Measurements from ENCODE around the gene GMDS. TPM values are rescaled to one million over a fixed set of nuclear protein-coding genes. Genes with fewer than 3 reads are reported as not detected.
A peak's percentile ranks its signal among the peaks of the same experiment; 100 is the strongest.

Gene GMDS
- total and polyA plus RNA-seq, 2 experiments from 2014 or later, result 30.1 to 36.5 TPM

DNA sequence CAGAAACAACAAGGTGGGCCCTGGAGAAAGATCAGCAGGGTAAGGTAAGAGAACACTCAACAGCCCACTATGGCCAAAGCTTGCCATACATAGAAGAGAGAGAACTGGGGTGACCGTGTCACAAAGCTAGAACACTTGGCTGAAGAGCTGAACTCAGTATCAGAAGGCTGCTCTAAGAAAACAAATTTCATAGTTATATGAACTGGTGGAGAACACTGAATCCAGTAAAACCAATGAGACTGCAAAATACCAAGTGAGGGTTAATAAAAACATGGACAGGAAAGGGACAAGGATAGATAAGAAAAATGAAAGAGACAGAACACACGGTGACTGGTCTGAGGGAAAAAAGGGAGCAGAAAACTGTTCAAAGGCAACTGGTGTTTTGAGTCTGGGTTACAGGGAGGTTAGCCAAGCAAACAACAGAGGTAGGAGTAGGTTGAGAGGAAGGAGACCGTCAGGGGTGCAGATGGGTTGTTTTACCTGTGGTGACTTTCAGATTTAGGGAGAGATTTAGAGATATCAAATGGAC, 56.5 kb downstream of the GMDS start:
- 0 out of 2 replicates have a peak, but pooled peaks cover 2% of the 10 kb centered on the region for H3K9me2 ChIP-seq (ENCODE audit: insufficient read depth)
- Mint-ChIP-seq H3K4me1 (peaks cover 15% of the 10 kb centered on the region), H3K36me3 (ENCODE audit: low read depth) (peaks cover 11% of the 10 kb centered on the region; the same call in 2 of the 3 replicates), H3K27me3 (ENCODE audit: insufficient read depth, low read depth, poor library complexity) (peaks cover 3% of the 10 kb centered on the region), H3K27ac (peak overlapping the region; percentile 10; the same call in 1 of the 2 replicates), H3K4me3 (no peak overlapping the region), H3K9me3 (peaks cover 3% of the 10 kb centered on the region; the same call in 2 of the 3 replicates)
- no peaks in the 10 kb centered on the region; the same call in 1 of the 2 replicates for H3K36me3 ChIP-seq (ENCODE audit: insufficient read depth)
- no peak overlapping the region for H3K27ac ChIP-seq (ENCODE audit: low read depth)
- H3F3A ChIP-seq (replicated peaks; ENCODE audit: low read depth), result no peaks in the 10 kb centered on the region
- peaks cover 14% of the 10 kb centered on the region for H3K4me1 ChIP-seq (ENCODE audit: insufficient read depth)
- DNase-seq (ENCODE audit: low spot score) (no peak), ATAC-seq (no peak)
- no peaks in the 10 kb centered on the region for H3K27me3 ChIP-seq (ENCODE audit: insufficient read depth)
- peaks cover 8% of the 10 kb centered on the region; the same call in 1 of the 2 replicates for H4K20me1 ChIP-seq (replicated peaks; ENCODE audit: insufficient read depth)
- no peak overlapping the region for H2AFZ ChIP-seq
- TF ChIP-seq POLR2AphosphoS5 (IDR thresholded peaks at IDR 0.05; ENCODE audit: low read depth) (no peak), STAT1 (IDR thresholded peaks at IDR 0.05; ENCODE audit: unreplicated experiment) (no peak), ZNF331 (CRISPR knock-in tag; IDR thresholded peaks at IDR 0.05; ENCODE audit: low read depth) (no peak), ZNF462 (CRISPR knock-in tag; IDR thresholded peaks at IDR 0.05) (no peak), EZH2 (IDR thresholded peaks at IDR 0.05; ENCODE audit: low read depth, unreplicated experiment) (no peak)
- H3K79me2 ChIP-seq (replicated peaks; ENCODE audit: insufficient read depth), result peaks cover 32% of the 10 kb centered on the region
- no peak overlapping the region for H3K4me2 ChIP-seq
- H3K4me3 ChIP-seq, result no peak overlapping the region

- no peak for ATAC-seq
- H3K4me1 Mint-ChIP-seq, result peaks cover 15% of the 10 kb centered on the region
- H3K36me3 Mint-ChIP-seq (ENCODE audit: low read depth), result peaks cover 11% of the 10 kb centered on the region; the same call in 2 of the 3 replicates
- Histone ChIP-seq H2AFZ (no peak overlapping the region), H3K4me1 (ENCODE audit: insufficient read depth) (peaks cover 14% of the 10 kb centered on the region), H3K27me3 (ENCODE audit: insufficient read depth) (no peaks in the 10 kb centered on the region), H3F3A (replicated peaks; ENCODE audit: low read depth) (no peaks in the 10 kb centered on the region), H3K27ac (ENCODE audit: low read depth) (no peak overlapping the region), H3K9me2 (ENCODE audit: insufficient read depth) (0 out of 2 replicates have a peak, but pooled peaks cover 2% of the 10 kb centered on the region), H3K36me3 (ENCODE audit: insufficient read depth) (no peaks in the 10 kb centered on the region; the same call in 1 of the 2 replicates), H3K4me2 (no peak overlapping the region), H3K79me2 (replicated peaks; ENCODE audit: insufficient read depth) (peaks cover 35% of the 10 kb centered on the region), H4K20me1 (replicated peaks; ENCODE audit: insufficient read depth) (peaks cover 8% of the 10 kb centered on the region; the same call in 1 of the 2 replicates), H3K4me3 (no peak overlapping the region)
- no peak overlapping the region for H3K4me3 Mint-ChIP-seq
- H3K9me3 Mint-ChIP-seq, result peaks cover 3% of the 10 kb centered on the region; the same call in 2 of the 3 replicates
- H3K27ac Mint-ChIP-seq, result peak overlapping the region; percentile 10; the same call in 1 of the 2 replicates
- peaks cover 2% of the 10 kb centered on the region for H3K27me3 Mint-ChIP-seq (ENCODE audit: insufficient read depth, low read depth, poor library complexity)
- DNase-seq (ENCODE audit: low spot score), result no peak
- TF ChIP-seq EZH2 (IDR thresholded peaks at IDR 0.05; ENCODE audit: low read depth, unreplicated experiment), result no peak
- TF ChIP-seq, protein P1, sequence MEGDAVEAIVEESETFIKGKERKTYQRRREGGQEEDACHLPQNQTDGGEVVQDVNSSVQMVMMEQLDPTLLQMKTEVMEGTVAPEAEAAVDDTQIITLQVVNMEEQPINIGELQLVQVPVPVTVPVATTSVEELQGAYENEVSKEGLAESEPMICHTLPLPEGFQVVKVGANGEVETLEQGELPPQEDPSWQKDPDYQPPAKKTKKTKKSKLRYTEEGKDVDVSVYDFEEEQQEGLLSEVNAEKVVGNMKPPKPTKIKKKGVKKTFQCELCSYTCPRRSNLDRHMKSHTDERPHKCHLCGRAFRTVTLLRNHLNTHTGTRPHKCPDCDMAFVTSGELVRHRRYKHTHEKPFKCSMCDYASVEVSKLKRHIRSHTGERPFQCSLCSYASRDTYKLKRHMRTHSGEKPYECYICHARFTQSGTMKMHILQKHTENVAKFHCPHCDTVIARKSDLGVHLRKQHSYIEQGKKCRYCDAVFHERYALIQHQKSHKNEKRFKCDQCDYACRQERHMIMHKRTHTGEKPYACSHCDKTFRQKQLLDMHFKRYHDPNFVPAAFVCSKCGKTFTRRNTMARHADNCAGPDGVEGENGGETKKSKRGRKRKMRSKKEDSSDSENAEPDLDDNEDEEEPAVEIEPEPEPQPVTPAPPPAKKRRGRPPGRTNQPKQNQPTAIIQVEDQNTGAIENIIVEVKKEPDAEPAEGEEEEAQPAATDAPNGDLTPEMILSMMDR (conservative IDR thresholded peaks at IDR 0.05; ENCODE audit: low read depth in 2 of 2), result no peak
- no peak for TF ChIP-seq ZNF114 (CRISPR knock-in tag; IDR thresholded peaks at IDR 0.05)
- no peak for TF ChIP-seq EZH2phosphoT487 (IDR thresholded peaks at IDR 0.05; ENCODE audit: unreplicated experiment)
- TF ChIP-seq STAT1 (IDR thresholded peaks at IDR 0.05; ENCODE audit: unreplicated experiment), result no peak
- no peak for TF ChIP-seq ZNF331 (CRISPR knock-in tag; IDR thresholded peaks at IDR 0.05; ENCODE audit: low read depth)
- no peak for TF ChIP-seq JUNB (IDR thresholded peaks at IDR 0.05; ENCODE audit: unreplicated experiment)
- no peak for TF ChIP-seq NANOG (IDR thresholded peaks at IDR 0.05; ENCODE audit: borderline replicate concordance)
Measured at GRCh38 chr6:2188397-2188796, 57.0 kb downstream of the GMDS start.
